ENCODE measurements around the gene DNAJB8.
A peak's percentile ranks its signal among the peaks of the same experiment; 100 is the strongest.

DNAJB8 gene

GRCh38 chr3:128448491-128448890 is 18.2 kb downstream of the DNAJB8 start:
- H3K4me3 ChIP-seq (ENCODE audit: low read depth, low read length) = no peak overlapping the region

GRCh38 chr3:128447561-128448013 is 19.1 kb downstream of the DNAJB8 start:
- H3K4me3 ChIP-seq (ENCODE audit: low read depth, low read length) = no peak overlapping the region

- no peak overlapping the region for H3K4me3 ChIP-seq (ENCODE audit: low read depth, low read length)
Observed at GRCh38 chr3:128446821-128447220, 19.9 kb downstream of the DNAJB8 start.

- H3K4me3 ChIP-seq (ENCODE audit: low read depth, low read length) = no peak overlapping the region
Observed at GRCh38 chr3:128445357-128445756, 21.3 kb downstream of the DNAJB8 start.

DNA sequence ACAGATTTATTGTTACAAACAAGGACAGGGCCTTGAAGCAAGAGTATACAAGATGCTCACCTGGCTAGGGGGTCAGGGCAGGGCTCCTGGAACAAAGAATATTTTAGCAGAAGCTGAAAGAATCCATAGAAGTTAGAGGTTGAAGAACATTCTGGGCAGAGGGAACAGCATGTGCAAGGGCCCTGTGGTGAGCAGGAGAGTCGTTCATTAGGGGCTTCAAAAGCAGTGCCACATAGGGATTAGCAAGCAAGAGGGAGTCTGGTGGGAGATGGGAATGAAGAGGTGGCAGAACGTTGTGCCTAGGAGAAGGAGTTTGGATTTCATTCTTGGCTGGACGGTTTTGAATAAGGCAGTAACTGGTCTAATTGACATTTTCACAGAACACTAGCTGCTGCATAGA is 22.9 kb downstream of the DNAJB8 start:
- no peak overlapping the region for H3K4me3 ChIP-seq (ENCODE audit: low read depth, low read length)

DNA sequence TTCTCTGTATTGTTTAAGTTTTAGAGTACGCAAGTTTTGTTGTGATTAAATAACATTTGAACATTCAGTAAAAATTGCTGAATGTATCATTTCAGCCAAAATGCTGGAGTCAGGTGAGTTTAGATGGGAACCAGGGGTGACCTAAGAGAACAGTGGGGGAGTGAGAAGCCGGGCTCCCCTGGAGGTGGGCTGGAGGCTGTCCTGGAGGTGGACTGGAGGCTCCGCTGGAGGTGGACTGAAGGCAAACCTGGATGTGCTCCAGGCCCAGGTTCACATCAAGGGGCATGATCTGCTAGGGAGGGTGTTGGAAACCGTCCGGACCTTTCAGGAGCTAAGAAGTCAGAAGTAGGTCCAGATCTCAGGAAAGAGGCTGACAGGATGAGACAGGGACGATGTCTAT is 23.7 kb downstream of the DNAJB8 start:
- H3K4me3 ChIP-seq (ENCODE audit: low read depth, low read length) = no peak overlapping the region

DNA sequence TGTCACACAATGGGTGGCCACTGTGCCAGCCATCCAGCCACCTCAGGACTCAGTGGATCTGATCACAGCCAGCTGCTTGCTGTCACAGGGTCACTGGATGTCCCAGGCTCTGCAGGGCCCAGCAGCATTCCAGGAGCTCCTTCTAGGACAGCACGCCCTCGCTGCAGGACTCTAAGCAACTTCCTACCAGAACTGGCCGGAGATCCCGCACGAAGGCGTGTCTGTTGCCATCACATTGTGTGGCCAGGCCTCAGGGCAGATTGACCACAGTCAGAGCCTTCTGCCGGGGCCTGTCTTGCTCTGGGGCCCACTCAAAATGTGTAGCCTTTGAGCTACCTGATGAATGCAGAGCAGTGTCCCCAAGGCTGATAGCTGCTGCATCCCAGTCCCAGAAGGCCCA is 24.6 kb downstream of the DNAJB8 start:
- no peak overlapping the region for H3K4me3 ChIP-seq (ENCODE audit: low read depth, low read length)

GRCh38 chr3:128439226-128439625 is 27.5 kb downstream of the DNAJB8 start:
- H3K4me3 ChIP-seq (ENCODE audit: low read depth, low read length) = no peak overlapping the region

DNA sequence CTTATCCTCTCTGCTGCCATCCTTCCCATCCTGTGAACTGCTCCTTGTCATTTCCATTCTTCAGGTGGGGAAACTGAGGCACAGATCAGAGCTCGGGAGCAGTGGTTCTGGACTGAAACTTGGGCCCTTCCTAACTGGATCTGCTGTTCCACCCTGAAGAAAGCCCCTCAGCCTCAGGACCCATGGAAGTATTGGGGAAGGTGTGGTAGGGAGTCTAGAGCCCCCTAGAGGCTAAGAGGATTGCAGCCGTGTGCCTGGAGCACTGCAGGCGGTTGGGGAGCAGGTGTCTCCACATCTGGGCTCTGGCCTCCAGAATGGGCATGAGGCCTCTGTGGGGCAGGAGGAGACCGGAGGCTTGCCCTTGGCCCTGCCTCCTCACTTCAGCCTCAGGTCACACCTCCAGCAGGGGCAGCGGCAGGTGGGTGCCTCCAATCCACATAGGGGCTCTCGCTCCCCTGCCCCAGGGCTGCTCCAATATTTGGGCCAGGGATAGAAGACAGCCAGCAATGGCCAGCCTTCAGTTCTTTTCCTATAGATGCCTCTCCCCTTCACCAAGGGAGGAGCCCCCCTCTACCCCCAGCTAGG is 28.1 kb downstream of the DNAJB8 start:
- H3K4me3 ChIP-seq (ENCODE audit: low read depth, low read length) = no peak overlapping the region

GRCh38 chr3:128436214-128436613 is 30.5 kb downstream of the DNAJB8 start:
- H3K4me3 ChIP-seq (ENCODE audit: low read depth, low read length) = no peak overlapping the region

DNA sequence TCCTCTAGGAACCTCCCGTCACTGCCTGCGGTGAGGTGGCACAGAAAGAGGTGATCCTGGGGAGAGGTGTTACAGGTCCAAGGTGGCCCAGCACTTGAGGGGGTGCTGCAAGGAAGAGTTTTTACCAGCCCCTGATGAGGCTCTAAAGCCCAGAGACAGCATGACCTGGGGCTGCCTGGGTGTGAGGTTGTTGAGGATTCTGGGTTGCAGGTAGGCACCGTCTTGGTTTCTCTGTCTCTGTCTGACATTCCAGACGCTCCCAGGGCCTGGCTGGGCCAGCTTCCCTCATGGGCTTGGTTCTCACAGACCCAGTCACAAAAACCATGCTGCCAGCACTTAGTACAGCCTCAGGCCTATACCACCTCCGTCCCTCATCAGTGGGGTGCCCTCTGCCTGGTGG is 31.1 kb downstream of the DNAJB8 start:
- no peak overlapping the region for H3K4me3 ChIP-seq (ENCODE audit: low read depth, low read length)

- H3K4me3 ChIP-seq (ENCODE audit: low read depth, low read length) = no peak overlapping the region
Observed at GRCh38 chr3:128435058-128435457, 31.6 kb downstream of the DNAJB8 start.

DNA sequence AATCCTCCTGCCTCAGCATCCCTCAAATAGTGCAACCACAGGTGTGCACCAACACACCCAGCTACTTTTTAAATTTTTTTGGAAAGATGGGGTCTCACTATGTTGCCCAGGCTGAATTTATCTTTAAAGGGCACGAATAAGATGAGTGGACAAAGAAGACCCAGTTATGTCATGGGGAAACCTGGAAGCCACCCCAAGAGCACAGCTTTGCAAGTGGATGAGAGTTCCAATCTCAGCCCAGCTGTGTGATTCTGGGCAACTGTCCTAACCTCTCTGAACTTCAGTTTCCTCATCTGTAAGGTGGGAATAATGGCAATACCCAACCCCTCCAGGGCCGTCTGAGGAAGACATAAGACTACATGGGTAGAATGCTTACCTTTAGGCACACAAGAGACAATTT is 32.2 kb downstream of the DNAJB8 start:
- H3K4me3 ChIP-seq (ENCODE audit: low read depth, low read length) = no peak overlapping the region

DNA sequence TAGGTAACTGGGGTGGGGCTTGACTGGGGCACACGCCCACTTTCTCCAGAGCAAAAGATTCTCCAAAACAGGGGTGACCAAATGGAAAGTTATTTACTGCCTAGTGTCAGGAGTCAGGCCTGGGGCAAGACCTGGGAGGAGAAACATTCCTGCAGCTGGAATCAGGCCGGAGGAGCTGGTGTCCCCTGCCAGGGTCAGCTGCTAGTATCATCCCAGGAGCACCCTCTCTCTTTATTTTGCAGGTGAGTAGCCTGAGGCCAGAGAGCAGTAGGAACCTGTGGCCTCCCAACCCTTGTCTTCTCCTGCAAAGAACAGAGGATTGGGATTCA is 32.9 kb downstream of the DNAJB8 start:
- no peak overlapping the region for H3K4me3 ChIP-seq (ENCODE audit: low read depth, low read length)

GRCh38 chr3:128432971-128433836 is 33.5 kb downstream of the DNAJB8 start:
- no peak overlapping the region for H3K4me3 ChIP-seq (ENCODE audit: low read depth, low read length)

GRCh38 chr3:128432301-128432970 is 34.3 kb downstream of the DNAJB8 start:
- H3K4me3 ChIP-seq (ENCODE audit: low read depth, low read length) = peak overlapping the region; percentile 20

DNA sequence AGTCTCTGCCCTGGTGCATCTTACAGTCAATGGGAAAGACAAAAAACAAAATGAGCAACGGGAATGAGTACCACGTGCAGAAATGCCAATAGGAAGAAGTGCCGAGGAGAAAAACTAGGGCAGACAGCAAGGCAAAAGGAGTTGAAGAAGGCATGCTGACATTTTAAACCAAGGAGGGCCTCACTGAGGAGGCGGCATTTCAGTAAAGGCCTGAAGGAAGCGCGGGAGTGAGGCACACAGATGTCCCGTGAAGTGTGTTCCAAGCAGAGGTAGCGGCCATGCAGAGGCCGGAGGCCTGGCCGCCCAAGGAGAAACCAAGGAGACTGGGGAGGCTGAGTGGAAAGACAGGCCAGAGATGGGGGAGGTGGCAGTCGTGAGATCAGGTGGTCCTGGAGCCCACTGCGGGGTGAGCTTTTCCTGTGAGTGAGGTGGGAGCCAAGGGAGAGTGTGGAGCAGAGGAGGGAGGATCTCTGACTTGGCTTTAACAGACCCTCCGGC is 34.8 kb downstream of the DNAJB8 start:
- H3K4me3 ChIP-seq (ENCODE audit: low read depth, low read length) = peak overlapping the region; percentile 8

DNA sequence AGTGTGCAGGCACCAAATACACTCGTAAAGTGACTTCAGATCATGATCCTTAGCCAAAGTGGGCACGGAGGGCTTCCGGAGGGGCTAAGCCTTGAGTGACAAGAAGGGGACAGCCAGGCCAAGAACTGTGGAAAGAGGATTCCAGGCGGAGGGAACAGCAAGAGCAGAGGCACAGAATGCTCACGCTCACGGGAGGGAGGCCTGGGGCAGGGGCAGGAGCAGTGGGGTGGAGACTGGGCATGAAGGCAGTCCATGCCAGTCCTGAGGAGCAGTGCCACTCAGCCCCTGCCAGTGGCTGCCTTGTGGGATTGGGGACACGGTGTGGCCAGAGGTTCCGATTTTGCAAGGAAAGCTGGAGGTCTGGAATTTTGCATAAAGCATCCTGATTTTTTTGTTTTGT is 36.0 kb downstream of the DNAJB8 start:
- no peak overlapping the region for H3K4me3 ChIP-seq (ENCODE audit: low read depth, low read length)

- no peak overlapping the region for H3K4me3 ChIP-seq (ENCODE audit: low read depth, low read length)
Observed at GRCh38 chr3:128430301-128430700, 36.4 kb downstream of the DNAJB8 start.

GRCh38 chr3:128429751-128430150 is 36.9 kb downstream of the DNAJB8 start:
- no peak overlapping the region for H3K4me3 ChIP-seq (ENCODE audit: low read depth, low read length)

DNA sequence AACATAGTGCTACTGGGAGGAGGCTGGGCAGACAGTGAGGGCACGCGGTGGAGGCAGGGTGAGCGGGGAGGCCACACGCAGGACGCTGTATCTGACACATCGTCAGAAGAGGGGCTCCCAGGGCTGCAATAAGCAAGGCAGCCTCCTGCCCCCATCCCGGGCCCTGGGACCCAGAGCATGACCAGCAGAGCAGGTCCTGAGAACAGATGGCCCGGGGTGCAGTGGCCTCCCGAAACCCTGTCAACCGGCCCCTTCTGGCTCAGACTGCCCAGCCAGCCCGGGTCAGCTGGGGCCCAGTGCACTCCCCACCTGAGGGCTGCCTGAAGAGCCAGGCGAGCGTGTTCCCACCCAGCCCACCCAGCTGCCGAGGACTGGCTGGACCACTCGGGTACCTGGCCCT is 37.4 kb downstream of the DNAJB8 start:
- no peak overlapping the region for H3K4me3 ChIP-seq (ENCODE audit: low read depth, low read length)
